Measurements from ENCODE around the gene ZNF524. TPM values are rescaled to one million over a fixed set of nuclear protein-coding genes. Genes with fewer than 3 reads are reported as not detected.

The ZNF524 gene
- total and polyA plus RNA-seq, 9 of the 15 experiments (the other 6 are each of a cell fraction or from before 2014, with no cell fraction given): 0.08 to 15.6 (median 2.9) TPM

DNA sequence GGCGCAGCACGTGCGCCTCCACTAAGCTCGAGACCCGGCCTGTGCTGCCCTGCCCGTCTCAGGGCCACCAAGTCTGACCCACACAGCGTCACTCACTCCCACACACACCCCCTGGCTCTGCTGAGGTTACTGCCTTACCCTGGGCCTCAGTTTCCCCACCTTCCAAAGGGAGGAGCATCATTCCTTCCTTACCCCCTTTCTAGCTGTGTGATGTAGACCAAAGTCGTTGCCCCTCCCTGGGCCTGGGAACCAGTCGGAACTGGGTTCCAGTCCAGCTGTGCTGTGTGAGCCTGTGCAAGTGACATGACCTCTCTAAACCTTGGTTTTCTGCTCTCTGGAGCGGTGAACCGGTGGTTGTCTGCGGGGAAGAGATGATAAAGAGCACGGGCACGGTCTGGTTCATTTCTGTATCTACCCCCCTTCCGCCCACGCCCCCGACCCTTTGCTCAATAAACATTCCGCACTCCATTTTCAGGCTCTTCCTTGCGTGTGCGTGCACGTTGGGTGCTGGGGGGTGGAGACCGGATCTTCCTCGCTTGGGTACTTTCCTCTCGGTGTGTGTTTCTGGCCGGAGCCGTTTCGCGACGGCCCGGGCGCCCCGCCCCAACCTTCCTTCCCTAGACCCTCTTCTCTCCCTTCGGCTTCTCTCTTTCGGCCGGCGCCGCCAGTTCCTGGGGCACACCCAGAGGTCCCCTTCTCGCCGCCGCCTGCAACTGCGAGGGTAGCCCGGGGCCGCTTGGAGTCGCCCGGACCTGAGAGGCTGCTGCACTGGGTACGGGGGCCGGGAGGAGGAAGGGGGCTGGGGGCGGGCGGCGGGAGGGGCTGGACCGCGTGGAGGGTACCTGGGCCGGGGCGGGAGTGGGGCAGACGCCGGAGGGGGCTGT lies 43.2 kb downstream of the ZNF524 start, which contains the start of gene ZNF581 (continued):
- TF ChIP-seq TRIM24 (IDR thresholded peaks at IDR 0.05) (peak in 1 of 2 experiments; percentile 97; a peak in 2 of 4 replicates), KLF10 (CRISPR knock-in tag; IDR thresholded peaks at IDR 0.05) (no peak), RCOR1 (IDR thresholded peaks at IDR 0.05; ENCODE audit: borderline replicate concordance in 1 of 2, low read depth in 2 of 2, low read length in 2 of 2) (peak in 1 of 2 experiments; percentile 17; a peak in 2 of 4 replicates), HDAC3 (IDR thresholded peaks at IDR 0.05; ENCODE audit: borderline replicate concordance, partially characterized antibody) (no peak), ARID2 (IDR thresholded peaks at IDR 0.05) (no peak), ZNF79 (CRISPR knock-in tag; IDR thresholded peaks at IDR 0.05; ENCODE audit: low read depth) (no peak), MYC (IDR thresholded peaks at IDR 0.05; ENCODE audit: low read depth, low read length) (peak; percentile 87), MYC (CRISPR knock-in tag; IDR thresholded peaks at IDR 0.05; ENCODE audit: borderline replicate concordance, low read depth) (0 out of 2 replicates have a peak, but pooled peaks have one; percentile 41), RBM22 (IDR thresholded peaks at IDR 0.05; ENCODE audit: low read depth, low read length, poor library complexity, severe bottlenecking) (peak; percentile 88), ZNF609 (CRISPR knock-in tag; IDR thresholded peaks at IDR 0.05; ENCODE audit: borderline replicate concordance) (no peak), ZNF121 (CRISPR knock-in tag; conservative IDR thresholded peaks at IDR 0.05) (no peak)
- TF ChIP-seq, protein P1, sequence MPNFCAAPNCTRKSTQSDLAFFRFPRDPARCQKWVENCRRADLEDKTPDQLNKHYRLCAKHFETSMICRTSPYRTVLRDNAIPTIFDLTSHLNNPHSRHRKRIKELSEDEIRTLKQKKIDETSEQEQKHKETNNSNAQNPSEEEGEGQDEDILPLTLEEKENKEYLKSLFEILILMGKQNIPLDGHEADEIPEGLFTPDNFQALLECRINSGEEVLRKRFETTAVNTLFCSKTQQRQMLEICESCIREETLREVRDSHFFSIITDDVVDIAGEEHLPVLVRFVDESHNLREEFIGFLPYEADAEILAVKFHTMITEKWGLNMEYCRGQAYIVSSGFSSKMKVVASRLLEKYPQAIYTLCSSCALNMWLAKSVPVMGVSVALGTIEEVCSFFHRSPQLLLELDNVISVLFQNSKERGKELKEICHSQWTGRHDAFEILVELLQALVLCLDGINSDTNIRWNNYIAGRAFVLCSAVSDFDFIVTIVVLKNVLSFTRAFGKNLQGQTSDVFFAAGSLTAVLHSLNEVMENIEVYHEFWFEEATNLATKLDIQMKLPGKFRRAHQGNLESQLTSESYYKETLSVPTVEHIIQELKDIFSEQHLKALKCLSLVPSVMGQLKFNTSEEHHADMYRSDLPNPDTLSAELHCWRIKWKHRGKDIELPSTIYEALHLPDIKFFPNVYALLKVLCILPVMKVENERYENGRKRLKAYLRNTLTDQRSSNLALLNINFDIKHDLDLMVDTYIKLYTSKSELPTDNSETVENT (CRISPR knock-in tag; IDR thresholded peaks at IDR 0.05): no peak
- TF ChIP-seq, protein P2, sequence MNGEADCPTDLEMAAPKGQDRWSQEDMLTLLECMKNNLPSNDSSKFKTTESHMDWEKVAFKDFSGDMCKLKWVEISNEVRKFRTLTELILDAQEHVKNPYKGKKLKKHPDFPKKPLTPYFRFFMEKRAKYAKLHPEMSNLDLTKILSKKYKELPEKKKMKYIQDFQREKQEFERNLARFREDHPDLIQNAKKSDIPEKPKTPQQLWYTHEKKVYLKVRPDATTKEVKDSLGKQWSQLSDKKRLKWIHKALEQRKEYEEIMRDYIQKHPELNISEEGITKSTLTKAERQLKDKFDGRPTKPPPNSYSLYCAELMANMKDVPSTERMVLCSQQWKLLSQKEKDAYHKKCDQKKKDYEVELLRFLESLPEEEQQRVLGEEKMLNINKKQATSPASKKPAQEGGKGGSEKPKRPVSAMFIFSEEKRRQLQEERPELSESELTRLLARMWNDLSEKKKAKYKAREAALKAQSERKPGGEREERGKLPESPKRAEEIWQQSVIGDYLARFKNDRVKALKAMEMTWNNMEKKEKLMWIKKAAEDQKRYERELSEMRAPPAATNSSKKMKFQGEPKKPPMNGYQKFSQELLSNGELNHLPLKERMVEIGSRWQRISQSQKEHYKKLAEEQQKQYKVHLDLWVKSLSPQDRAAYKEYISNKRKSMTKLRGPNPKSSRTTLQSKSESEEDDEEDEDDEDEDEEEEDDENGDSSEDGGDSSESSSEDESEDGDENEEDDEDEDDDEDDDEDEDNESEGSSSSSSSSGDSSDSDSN (IDR thresholded peaks at IDR 0.05; ENCODE audit: borderline replicate concordance in 1 of 2, low read depth in 2 of 2, low read length in 2 of 2): peak; percentile 79 to 80; a peak in 2 of 4 replicates
- TF ChIP-seq, protein P3, sequence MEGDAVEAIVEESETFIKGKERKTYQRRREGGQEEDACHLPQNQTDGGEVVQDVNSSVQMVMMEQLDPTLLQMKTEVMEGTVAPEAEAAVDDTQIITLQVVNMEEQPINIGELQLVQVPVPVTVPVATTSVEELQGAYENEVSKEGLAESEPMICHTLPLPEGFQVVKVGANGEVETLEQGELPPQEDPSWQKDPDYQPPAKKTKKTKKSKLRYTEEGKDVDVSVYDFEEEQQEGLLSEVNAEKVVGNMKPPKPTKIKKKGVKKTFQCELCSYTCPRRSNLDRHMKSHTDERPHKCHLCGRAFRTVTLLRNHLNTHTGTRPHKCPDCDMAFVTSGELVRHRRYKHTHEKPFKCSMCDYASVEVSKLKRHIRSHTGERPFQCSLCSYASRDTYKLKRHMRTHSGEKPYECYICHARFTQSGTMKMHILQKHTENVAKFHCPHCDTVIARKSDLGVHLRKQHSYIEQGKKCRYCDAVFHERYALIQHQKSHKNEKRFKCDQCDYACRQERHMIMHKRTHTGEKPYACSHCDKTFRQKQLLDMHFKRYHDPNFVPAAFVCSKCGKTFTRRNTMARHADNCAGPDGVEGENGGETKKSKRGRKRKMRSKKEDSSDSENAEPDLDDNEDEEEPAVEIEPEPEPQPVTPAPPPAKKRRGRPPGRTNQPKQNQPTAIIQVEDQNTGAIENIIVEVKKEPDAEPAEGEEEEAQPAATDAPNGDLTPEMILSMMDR (IDR thresholded peaks at IDR 0.05 in 2 of 3, conservative IDR thresholded peaks at IDR 0.05 in 1 of 3; ENCODE audit: insufficient read depth in 2 of 3, low read depth in 1 of 3, low read length in 3 of 3): no peak; a peak in 1 of 6 replicates
